ENCODE data around the gene CDK5R1. TPM values are rescaled to one million over a fixed set of nuclear protein-coding genes. Genes with fewer than 3 reads are reported as not detected.
"Not testable (repeated sequence)": the region's sequence is repeated elsewhere in the genome, so short reads cannot be mapped to it uniquely, and the experiment has no call there.

Gene CDK5R1
- total RNA-seq, 1 donor from 2014 or later = 6.1 TPM

DNA sequence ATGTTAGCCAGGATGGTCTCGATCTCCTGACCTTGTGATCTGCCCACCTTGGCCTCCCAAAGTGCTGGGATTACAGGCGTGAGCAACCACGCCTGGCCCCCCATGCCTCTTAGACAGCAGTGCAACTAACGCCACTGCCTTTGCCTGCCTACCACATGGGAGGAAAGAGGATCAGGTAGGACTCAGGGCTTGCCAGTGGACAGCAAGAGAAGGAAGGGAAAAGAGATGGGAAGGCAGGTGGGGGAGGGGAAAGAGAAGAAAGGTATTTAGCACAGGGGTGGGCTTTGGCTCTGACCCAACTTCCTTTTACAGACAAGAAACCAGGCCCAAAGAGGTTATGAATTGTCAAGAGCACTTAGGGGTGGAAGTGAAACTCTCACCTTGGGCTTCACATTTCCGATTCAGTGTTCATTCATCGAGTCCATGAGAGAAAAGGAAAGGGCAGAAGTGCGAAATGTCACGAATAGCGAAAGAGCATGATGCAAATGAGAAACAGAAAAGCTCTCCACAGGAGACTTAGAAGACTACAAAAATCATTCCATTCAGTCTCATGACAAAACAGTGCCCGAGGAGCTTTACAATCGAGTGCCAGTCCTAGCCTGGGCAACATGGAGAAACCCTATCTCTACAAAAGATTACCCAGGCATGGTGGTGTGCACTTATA, 36.4 kb downstream of the CDK5R1 start:
- Mint-ChIP-seq H3K27ac (no peak overlapping the region), H3K4me3 (ENCODE audit: low read depth) (no peak overlapping the region), H3K9me3 (ENCODE audit: low read depth) (no peaks in the 10 kb centered on the region), H3K4me1 (ENCODE audit: low read depth) (peaks cover 14% of the 10 kb centered on the region), H3K36me3 (ENCODE audit: insufficient read depth) (peaks cover 1% of the 10 kb centered on the region), H3K27me3 (no peaks in the 10 kb centered on the region)
- no peak for DNase-seq (ENCODE audit: low spot score, unreplicated experiment)
- TF ChIP-seq, protein P1, sequence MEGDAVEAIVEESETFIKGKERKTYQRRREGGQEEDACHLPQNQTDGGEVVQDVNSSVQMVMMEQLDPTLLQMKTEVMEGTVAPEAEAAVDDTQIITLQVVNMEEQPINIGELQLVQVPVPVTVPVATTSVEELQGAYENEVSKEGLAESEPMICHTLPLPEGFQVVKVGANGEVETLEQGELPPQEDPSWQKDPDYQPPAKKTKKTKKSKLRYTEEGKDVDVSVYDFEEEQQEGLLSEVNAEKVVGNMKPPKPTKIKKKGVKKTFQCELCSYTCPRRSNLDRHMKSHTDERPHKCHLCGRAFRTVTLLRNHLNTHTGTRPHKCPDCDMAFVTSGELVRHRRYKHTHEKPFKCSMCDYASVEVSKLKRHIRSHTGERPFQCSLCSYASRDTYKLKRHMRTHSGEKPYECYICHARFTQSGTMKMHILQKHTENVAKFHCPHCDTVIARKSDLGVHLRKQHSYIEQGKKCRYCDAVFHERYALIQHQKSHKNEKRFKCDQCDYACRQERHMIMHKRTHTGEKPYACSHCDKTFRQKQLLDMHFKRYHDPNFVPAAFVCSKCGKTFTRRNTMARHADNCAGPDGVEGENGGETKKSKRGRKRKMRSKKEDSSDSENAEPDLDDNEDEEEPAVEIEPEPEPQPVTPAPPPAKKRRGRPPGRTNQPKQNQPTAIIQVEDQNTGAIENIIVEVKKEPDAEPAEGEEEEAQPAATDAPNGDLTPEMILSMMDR (IDR thresholded peaks at IDR 0.05; ENCODE audit: unreplicated experiment) = no peak

DNA sequence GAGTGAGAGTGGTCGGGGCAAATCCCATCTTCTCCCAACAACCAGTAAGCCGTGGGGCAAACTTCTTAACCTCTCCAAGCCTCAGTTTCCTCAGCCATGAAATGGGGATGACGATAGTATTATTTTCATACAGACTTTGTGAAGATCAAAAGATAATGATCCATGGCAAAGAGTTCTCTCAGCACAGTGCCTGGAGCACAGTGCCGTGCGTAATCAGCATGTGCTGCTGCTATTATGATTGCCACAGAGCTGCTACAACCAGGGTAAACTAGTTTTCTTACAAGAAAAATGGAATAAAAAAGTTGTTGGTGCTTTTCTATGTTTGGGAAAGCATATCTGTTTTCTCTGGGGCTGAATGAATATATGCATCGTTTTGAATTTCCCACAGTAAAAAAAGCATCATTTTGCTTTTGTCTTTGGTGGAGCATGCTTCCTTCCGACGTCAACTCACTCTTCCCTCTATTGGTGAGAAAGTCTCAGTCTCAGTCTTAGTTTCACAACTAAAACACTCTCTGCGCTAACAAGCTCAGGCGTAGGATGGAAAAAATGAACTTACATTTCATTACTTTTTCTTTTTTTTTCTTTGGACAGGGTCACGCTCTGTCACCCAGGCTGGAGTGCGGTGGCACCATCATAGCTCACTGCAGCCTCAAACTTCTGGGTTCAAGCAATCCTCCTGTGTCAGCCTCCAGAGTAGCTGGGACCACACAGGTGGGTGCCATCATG, 37.2 kb downstream of the CDK5R1 start:
- no peak for DNase-seq (ENCODE audit: low spot score, unreplicated experiment)
- no peak overlapping the region for H3K4me3 Mint-ChIP-seq (ENCODE audit: low read depth)
- TF ChIP-seq, protein P1 (IDR thresholded peaks at IDR 0.05; ENCODE audit: unreplicated experiment) = no peak
- H3K9me3 Mint-ChIP-seq (ENCODE audit: low read depth) = no peaks in the 10 kb centered on the region
- H3K27me3 Mint-ChIP-seq = no peaks in the 10 kb centered on the region
- no peak overlapping the region for H3K27ac Mint-ChIP-seq
- H3K36me3 Mint-ChIP-seq (ENCODE audit: insufficient read depth) = peaks cover 1% of the 10 kb centered on the region
- peaks cover 12% of the 10 kb centered on the region for H3K4me1 Mint-ChIP-seq (ENCODE audit: low read depth)

DNA sequence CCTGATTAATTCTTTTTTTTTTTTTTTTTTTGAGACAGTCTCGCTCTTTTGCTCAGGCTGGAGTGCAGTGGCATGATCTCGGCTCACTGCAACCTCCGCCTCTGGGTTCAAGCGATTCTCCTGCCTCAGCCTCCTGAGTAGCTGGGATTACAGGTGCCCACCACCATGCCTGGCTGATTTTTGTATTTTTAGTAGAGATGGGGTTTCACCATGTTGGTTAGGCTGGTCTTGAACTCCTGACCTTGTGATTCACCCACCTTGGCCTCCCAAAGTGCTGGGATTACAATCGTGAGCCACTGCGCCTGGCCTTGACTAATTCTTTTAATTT, 37.7 kb downstream of the CDK5R1 start:
- not testable (repeated sequence) for H3K27me3 Mint-ChIP-seq; H3K9me3 Mint-ChIP-seq (ENCODE audit: low read depth); H3K27ac Mint-ChIP-seq; H3K36me3 Mint-ChIP-seq (ENCODE audit: insufficient read depth); DNase-seq (ENCODE audit: low spot score, unreplicated experiment); H3K4me3 Mint-ChIP-seq (ENCODE audit: low read depth)
- H3K4me1 Mint-ChIP-seq (ENCODE audit: low read depth) = peaks cover 12% of the 10 kb centered on the region

DNA sequence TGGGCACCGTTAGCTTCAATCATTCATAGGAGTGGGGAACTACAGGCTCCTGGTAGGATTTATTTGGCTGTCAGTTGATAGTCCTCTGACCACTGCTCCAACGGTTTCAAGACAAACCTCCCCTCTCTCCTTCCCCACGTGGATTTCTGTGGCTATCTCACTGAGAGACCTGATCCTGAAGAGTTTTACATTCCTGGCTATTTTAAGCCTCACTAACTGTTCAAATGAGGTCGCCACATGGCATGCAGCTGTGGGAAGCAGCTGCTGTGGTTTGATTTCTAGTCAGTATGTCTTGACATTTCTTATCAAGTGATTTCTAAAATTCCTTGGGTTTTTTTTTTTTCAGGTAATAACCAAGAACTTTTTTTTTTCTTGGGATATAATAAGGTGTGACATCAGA, 38.3 kb downstream of the CDK5R1 start:
- Mint-ChIP-seq H3K4me3 (ENCODE audit: low read depth) (no peak overlapping the region), H3K4me1 (ENCODE audit: low read depth) (peaks cover 7% of the 10 kb centered on the region), H3K27ac (no peak overlapping the region), H3K27me3 (no peaks in the 10 kb centered on the region), H3K9me3 (ENCODE audit: low read depth) (no peaks in the 10 kb centered on the region), H3K36me3 (ENCODE audit: insufficient read depth) (peaks cover 1% of the 10 kb centered on the region)
- DNase-seq (ENCODE audit: low spot score, unreplicated experiment) = no peak
- TF ChIP-seq, protein P1 (IDR thresholded peaks at IDR 0.05; ENCODE audit: unreplicated experiment) = no peak

DNA sequence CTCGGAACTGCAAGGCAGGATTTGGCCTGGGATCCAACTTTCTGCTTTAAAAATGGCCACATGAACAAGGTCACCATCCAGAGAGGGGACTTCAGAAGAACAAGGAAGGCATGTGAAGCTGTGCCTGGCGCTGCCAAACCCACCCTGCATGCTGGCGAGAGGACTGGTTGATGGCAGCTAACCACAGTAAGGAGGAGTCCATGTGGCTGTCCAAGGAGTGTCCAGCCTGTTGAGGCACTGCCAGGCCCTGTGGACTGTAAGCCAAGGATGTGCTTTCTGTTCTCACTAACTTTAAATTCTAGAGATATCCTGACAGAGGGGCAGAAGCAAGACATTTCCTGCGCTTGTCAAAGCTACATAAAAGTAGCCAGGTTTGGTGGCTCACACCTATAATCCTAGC, 40.4 kb downstream of the CDK5R1 start:
- Mint-ChIP-seq H3K27ac (no peak overlapping the region), H3K36me3 (ENCODE audit: insufficient read depth) (peaks cover 1% of the 10 kb centered on the region), H3K4me3 (ENCODE audit: low read depth) (no peak overlapping the region), H3K9me3 (ENCODE audit: low read depth) (no peaks in the 10 kb centered on the region), H3K4me1 (ENCODE audit: low read depth) (no peaks in the 10 kb centered on the region), H3K27me3 (no peaks in the 10 kb centered on the region)
- TF ChIP-seq, protein P1 (IDR thresholded peaks at IDR 0.05; ENCODE audit: unreplicated experiment) = no peak
- DNase-seq (ENCODE audit: low spot score, unreplicated experiment) = no peak

DNA sequence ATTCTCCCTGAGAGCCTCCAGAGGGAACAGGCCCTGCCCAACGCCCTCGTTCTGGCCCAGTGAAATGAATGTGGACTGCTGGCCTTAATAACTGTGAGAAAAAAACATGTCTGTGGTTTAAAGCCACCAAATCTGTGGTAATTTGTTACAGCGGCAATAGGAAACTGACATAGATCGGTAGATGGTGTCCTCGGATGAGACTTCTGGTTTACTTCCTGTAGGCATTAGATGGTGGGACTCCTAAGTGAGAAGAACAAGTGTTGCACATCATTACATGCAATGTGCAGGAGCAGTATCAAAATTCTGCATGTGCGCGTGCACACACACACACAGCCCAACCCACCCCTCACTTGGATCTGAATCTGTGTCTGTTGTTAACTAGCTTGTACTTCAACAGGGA, 42.0 kb downstream of the CDK5R1 start:
- Mint-ChIP-seq H3K27ac (no peak overlapping the region), H3K27me3 (no peaks in the 10 kb centered on the region), H3K4me1 (ENCODE audit: low read depth) (no peaks in the 10 kb centered on the region), H3K9me3 (ENCODE audit: low read depth) (no peaks in the 10 kb centered on the region), H3K4me3 (ENCODE audit: low read depth) (no peak overlapping the region), H3K36me3 (ENCODE audit: insufficient read depth) (peaks cover 7% of the 10 kb centered on the region)
- no peak for DNase-seq (ENCODE audit: low spot score, unreplicated experiment)
- TF ChIP-seq, protein P1 (IDR thresholded peaks at IDR 0.05; ENCODE audit: unreplicated experiment) = no peak
